SH-SY5Y (cell line): Measurements from ENCODE around the gene LIMK1.

Experiments used
- GATA2 ChIP-seq: IDR thresholded peaks from 2 replicates; pipeline ENCODE4 v1.6.1; 2011; ENCODE audit warnings: mild to moderate bottlenecking, low read depth, low read length
- GATA3 ChIP-seq: IDR thresholded peaks from 2 replicates; pipeline ENCODE4 v1.6.1; 2011; ENCODE audit warnings: low read depth, mild to moderate bottlenecking, low read length, moderate library complexity

DNA sequence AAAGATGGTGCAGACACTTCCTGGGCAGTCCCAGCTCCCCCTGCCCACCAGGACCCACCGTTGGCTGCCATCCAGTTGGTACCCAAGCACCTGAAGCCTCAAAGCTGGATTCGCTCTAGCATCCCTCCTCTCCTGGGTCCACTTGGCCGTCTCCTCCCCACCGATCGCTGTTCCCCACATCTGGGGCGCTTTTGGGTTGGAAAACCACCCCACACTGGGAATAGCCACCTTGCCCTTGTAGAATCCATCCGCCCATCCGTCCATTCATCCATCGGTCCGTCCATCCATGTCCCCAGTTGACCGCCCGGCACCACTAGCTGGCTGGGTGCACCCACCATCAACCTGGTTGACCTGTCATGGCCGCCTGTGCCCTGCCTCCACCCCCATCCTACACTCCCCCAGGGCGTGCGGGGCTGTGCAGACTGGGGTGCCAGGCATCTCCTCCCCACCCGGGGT lies 14.5 kb upstream of the LIMK1 start:
- no peak for TF ChIP-seq GATA3
- TF ChIP-seq GATA2: no peak
